HEK293 (cell line): ENCODE data around the gene MTHFD1.

ENCODE experiments used
- CTCF ChIP-seq: fragments of 450-650 bp; formaldehyde crosslinking; IDR thresholded peaks from 2 replicates; pipeline ENCODE4 v1.5.1; 2016; ENCODE audit warnings: missing biosample characterization, missing genetic modification characterization
- KLF17 ChIP-seq: fragments of 450-650 bp; formaldehyde crosslinking; IDR thresholded peaks from 2 replicates; pipeline ENCODE4 v1.5.1; 2016; ENCODE audit warnings: missing biosample characterization, missing genetic modification characterization
- OVOL3 ChIP-seq: fragments of 450-650 bp; formaldehyde crosslinking; IDR thresholded peaks from 2 replicates; pipeline ENCODE4 v1.5.1; 2016; ENCODE audit warnings: missing biosample characterization, missing genetic modification characterization
- PBX3 ChIP-seq: sonication (generic); formaldehyde crosslinking; IDR thresholded peaks from 2 replicates; pipeline ENCODE4 v1.8.1; 2022; ENCODE audit warnings: mild to moderate bottlenecking, moderate library complexity, missing genetic modification reagents
- SALL2 ChIP-seq: fragments of 450-650 bp; formaldehyde crosslinking; IDR thresholded peaks from 2 replicates; pipeline ENCODE4 v1.5.0; 2017; ENCODE audit warnings: missing biosample characterization, mild to moderate bottlenecking, missing genetic modification characterization, borderline replicate concordance
- ZBTB1 ChIP-seq: fragments of 450-650 bp; formaldehyde crosslinking; IDR thresholded peaks from 2 replicates; pipeline ENCODE4 v1.5.1; 2016; ENCODE audit warnings: missing biosample characterization, missing genetic modification characterization
- ZNF24 ChIP-seq: fragments of 450-650 bp; formaldehyde crosslinking; IDR thresholded peaks from 2 replicates; pipeline ENCODE4 v1.5.1; 2016; ENCODE audit warnings: missing biosample characterization, missing genetic modification characterization
- ZNF670 ChIP-seq: fragments of 450-650 bp; formaldehyde crosslinking; IDR thresholded peaks from 2 replicates; pipeline ENCODE4 v1.5.1; 2016; ENCODE audit warnings: missing biosample characterization, missing genetic modification characterization, low read depth
- ZSCAN16 ChIP-seq: fragments of 450-650 bp; formaldehyde crosslinking; IDR thresholded peaks from 2 replicates; pipeline ENCODE4 v1.5.1; 2016; ENCODE audit warnings: missing biosample characterization, missing genetic modification characterization

GRCh38 chr14:64506721-64507120 lies 118.6 kb downstream of the MTHFD1 start:
- TF ChIP-seq ZNF670 (tag by site-specific recombination) (no peak), CTCF (tag by site-specific recombination) (no peak), KLF17 (tag by site-specific recombination) (no peak), SALL2 (tag by site-specific recombination) (no peak), ZNF24 (tag by site-specific recombination) (no peak), ZSCAN16 (tag by site-specific recombination) (no peak), OVOL3 (tag by site-specific recombination) (no peak), PBX3 (CRISPR knock-in tag) (no peak), ZBTB1 (tag by site-specific recombination) (no peak)
